NB4 (cell line): ENCODE results near the gene RPTOR.
A peak's percentile ranks its signal among the peaks of the same experiment; 100 is the strongest.

Experiments used
- DNase-seq: peaks from one replicate; pipeline ENCODE4 v3.0.0; 2010; ENCODE audit warnings: low read depth
- H3K4me3 ChIP-seq: one replicate; pipeline ENCODE4 v1.5.1; 2011; ENCODE audit warnings: mild to moderate bottlenecking, low read depth, low read length, moderate library complexity
- CTCF ChIP-seq: IDR thresholded peaks from one replicate; pipeline ENCODE4 v1.5.1; 2012; ENCODE audit warnings: low read depth, low read length
- MAX ChIP-seq: IDR thresholded peaks from 2 replicates; pipeline ENCODE4 v1.6.1; 2011; ENCODE audit warnings: low read depth, low read length
- MYC ChIP-seq: IDR thresholded peaks from 2 replicates; pipeline ENCODE4 v1.6.1; 2011; ENCODE audit warnings: low read depth, low read length
- POLR2A ChIP-seq: IDR thresholded peaks from 2 replicates; pipeline ENCODE4 v1.6.1; 2011; ENCODE audit warnings: mild to moderate bottlenecking; ENCODE audit not compliant: insufficient read length; ENCODE audit errors: extremely low read depth

Gene RPTOR

GRCh38 chr17:80545499-80545826 is 825 bp downstream of the RPTOR start:
- H3K4me3 ChIP-seq: peak overlapping the region; percentile 90
- TF ChIP-seq MYC (no peak), CTCF (no peak), POLR2A (no peak), MAX (no peak)
- peak; percentile 75 for DNase-seq

- TF ChIP-seq MYC: no peak
- TF ChIP-seq MAX: peak; percentile 46
- no peak for TF ChIP-seq CTCF
- TF ChIP-seq POLR2A: no peak
- H3K4me3 ChIP-seq: peak overlapping the region; percentile 90
- DNase-seq: peak; percentile 65
These were observed 1.6 kb downstream of the RPTOR start for GRCh38 chr17:80546267-80546666.

GRCh38 chr17:80552523-80552922 is 7.9 kb downstream of the RPTOR start:
- no peak for TF ChIP-seq CTCF
- TF ChIP-seq MAX: no peak
- no peak for TF ChIP-seq POLR2A
- H3K4me3 ChIP-seq: no peak overlapping the region
- no peak for DNase-seq

GRCh38 chr17:80555266-80555665 is 10.6 kb downstream of the RPTOR start:
- H3K4me3 ChIP-seq: no peak overlapping the region
- no peak for DNase-seq
- TF ChIP-seq CTCF: no peak
- no peak for TF ChIP-seq MAX
- TF ChIP-seq MYC: no peak
- no peak for TF ChIP-seq POLR2A

GRCh38 chr17:80558046-80558445 is 13.4 kb downstream of the RPTOR start:
- no peak overlapping the region for H3K4me3 ChIP-seq
- no peak for DNase-seq
- TF ChIP-seq POLR2A (no peak), CTCF (no peak), MAX (no peak), MYC (no peak)

- no peak for DNase-seq
- TF ChIP-seq CTCF (no peak), MAX (no peak), POLR2A (no peak), MYC (no peak)
- H3K4me3 ChIP-seq: no peak overlapping the region
These were observed 15.2 kb downstream of the RPTOR start for GRCh38 chr17:80559825-80560251.
